Esophagus muscularis mucosa (tissue), 4 donors: Measurements from ENCODE around the gene KRT77. TPM values are rescaled to one million over a fixed set of nuclear protein-coding genes. Genes with fewer than 3 reads are reported as not detected.

Experiments
- DNase-seq: peaks from one replicate; pipeline ENCODE4 v3.0.0-alpha.2; 2017; ENCODE audit errors: extremely low spot score
- H3K27ac ChIP-seq, 4 donors: fragments of 200-600 bp; sonication (generic); replicated peaks in 1 of 4; 1 replicate in 3 of 4; 2 replicates in 1 of 4; pipeline ENCODE4 v1.5.1; 2016 to 2019; ENCODE audit warnings: mild to moderate bottlenecking in 1 of 4
- H3K27me3 ChIP-seq, 4 donors: fragments of 200-600 bp; sonication (generic); one replicate each; pipeline versions ENCODE4 v1.5.1 to v1.6.0; 2016 to 2019
- H3K36me3 ChIP-seq, 4 donors: fragments of 200-600 bp; sonication (generic); one replicate each; pipeline ENCODE4 v1.5.1; 2016 to 2019
- H3K4me1 ChIP-seq, 4 donors: fragments of 200-600 bp; sonication (generic); one replicate each; pipeline ENCODE4 v1.5.1; 2016 to 2019
- H3K4me3 ChIP-seq, 4 donors: fragments of 200-600 bp; sonication (generic); 1 replicate in 2 of 4; 2 replicates in 2 of 4; pipeline ENCODE4 v1.5.1; 2016 to 2019; ENCODE audit warnings: mild to moderate bottlenecking in 4 of 4, moderate library complexity in 1 of 4
- H3K9me3 ChIP-seq, 4 donors: fragments of 200-600 bp; sonication (generic); 1 replicate in 3 of 4; 2 replicates in 1 of 4; pipeline ENCODE4 v1.5.1; 2016 to 2019
- EP300 ChIP-seq: sonication (generic); formaldehyde crosslinking; IDR thresholded peaks from one replicate; pipeline ENCODE4 v1.6.1; 2017; ENCODE audit warnings: antibody characterized with exemption
- POLR2A ChIP-seq: fragments of 450-650 bp; IDR thresholded peaks from one replicate; pipeline ENCODE4 v1.6.1; 2017; ENCODE audit warnings: antibody characterized with exemption, moderate library complexity, mild to moderate bottlenecking, low read depth
- POLR2AphosphoS5 ChIP-seq, 2 donors: sonication (generic); formaldehyde crosslinking; IDR thresholded peaks; one replicate each; pipeline ENCODE4 v1.6.1; 2017; ENCODE audit warnings: antibody characterized with exemption in 2 of 2
- WGBS: methylation state at CpG from one replicate; pipeline ENCODE4 v1.1.5; 2018; 5-methylcytosine and 5-hydroxymethylcytosine counted together
- intact Hi-C: fragments of 100-400 bp; cut with DNase I; formaldehyde crosslinking; loops from one replicate; pipeline ENCODE4 v1.15.1; 2023
- total RNA-seq, 4 donors: library from RNA; depleted of rRNA; stranded (reverse); fragments of >200 nt; gene quantifications; one replicate each; pipeline versions ENCODE4 v1.1.0 to v1.2.1, GENCODE V29; 2016
- TF ChIP-seq, protein P1 (sequence below), 3 experiments: fragments of 200-600 bp in 2 of 3; fragments of 450-650 bp in 1 of 3; sonication (generic) in 2 of 3; IDR thresholded peaks; one replicate each; pipeline ENCODE4 v1.5.1; 2017 to 2019; ENCODE audit warnings: antibody characterized with exemption in 3 of 3, mild to moderate bottlenecking in 2 of 3, moderate library complexity in 1 of 3

Gene KRT77
- total RNA-seq, 4 donors from 2014 or later: not detected

DNA sequence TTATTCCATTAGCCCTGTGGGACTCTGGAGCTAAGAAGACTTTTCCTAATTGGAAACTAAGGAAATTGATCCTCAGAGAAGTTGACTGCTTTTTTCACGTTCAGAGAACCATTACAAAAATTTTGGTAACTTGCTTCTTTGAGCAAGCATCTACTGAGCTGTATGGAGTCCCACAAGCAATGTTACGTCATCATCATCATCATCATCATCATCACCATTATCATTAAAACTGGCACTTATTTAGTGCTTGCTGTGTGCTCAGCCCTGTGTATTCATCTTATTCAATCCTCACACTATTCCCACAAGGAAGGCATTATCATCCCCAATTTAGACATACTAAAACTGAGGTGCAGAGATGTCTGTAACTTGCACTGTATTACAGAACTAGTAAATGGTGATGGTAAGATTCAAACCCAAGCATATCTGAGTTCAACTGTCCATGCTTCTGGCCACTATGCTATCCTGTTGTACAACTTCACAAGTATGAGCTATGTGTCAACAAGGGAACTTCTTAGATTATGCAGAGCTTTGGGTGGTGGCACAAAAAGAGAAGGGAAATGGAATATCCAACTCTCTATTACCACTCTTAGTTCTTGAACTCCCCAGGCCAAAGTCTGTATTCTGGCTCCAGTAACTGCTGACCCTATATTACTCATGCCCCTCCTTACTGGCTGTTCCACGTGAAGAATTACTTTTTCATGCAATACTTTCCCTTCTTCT lies 29.5 kb downstream of the KRT77 start:
- Histone ChIP-seq H3K27me3 (no peaks in the 10 kb centered on the region), H3K36me3 (no peaks in the 10 kb centered on the region), H3K4me1 (peaks cover 0 to 34% (median 17%) of the 10 kb centered on the region in 4 donors), H3K27ac (no peak overlapping the region), H3K9me3 (no peaks in the 10 kb centered on the region), H3K4me3 (no peak overlapping the region)
- DNase-seq: no peak
- 65% methylated on average over 3 of the region's 3 CpGs for WGBS
- intact Hi-C loops: no loop called here
- no peak for TF ChIP-seq POLR2AphosphoS5 (IDR thresholded peaks at IDR 0.05)
- no peak for TF ChIP-seq POLR2A
- TF ChIP-seq EP300: no peak
- TF ChIP-seq, protein P1, sequence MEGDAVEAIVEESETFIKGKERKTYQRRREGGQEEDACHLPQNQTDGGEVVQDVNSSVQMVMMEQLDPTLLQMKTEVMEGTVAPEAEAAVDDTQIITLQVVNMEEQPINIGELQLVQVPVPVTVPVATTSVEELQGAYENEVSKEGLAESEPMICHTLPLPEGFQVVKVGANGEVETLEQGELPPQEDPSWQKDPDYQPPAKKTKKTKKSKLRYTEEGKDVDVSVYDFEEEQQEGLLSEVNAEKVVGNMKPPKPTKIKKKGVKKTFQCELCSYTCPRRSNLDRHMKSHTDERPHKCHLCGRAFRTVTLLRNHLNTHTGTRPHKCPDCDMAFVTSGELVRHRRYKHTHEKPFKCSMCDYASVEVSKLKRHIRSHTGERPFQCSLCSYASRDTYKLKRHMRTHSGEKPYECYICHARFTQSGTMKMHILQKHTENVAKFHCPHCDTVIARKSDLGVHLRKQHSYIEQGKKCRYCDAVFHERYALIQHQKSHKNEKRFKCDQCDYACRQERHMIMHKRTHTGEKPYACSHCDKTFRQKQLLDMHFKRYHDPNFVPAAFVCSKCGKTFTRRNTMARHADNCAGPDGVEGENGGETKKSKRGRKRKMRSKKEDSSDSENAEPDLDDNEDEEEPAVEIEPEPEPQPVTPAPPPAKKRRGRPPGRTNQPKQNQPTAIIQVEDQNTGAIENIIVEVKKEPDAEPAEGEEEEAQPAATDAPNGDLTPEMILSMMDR (IDR thresholded peaks at IDR 0.05): no peak

DNA sequence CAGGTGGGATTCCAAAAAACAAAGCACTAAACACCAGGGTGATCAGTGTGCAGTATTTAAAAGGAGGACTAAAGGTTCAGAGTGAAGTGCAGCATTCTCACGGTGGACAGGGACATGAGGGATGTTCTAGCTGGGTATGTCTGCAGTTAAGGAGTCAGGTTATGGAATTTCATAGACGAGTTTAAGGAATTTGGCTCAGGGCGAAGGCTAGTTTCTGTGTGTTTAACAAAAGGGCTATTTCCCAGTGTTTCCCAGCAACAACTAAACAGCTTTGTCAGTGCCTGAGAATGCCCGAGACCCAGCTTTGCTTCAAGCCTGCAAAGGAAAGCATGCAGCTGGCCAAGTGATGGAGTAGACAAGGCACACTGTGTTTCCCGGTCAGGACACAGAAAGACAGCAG lies 30.1 kb downstream of the KRT77 start:
- intact Hi-C loops: no loop called here
- TF ChIP-seq, protein P1 (IDR thresholded peaks at IDR 0.05): no peak
- TF ChIP-seq POLR2AphosphoS5 (IDR thresholded peaks at IDR 0.05): no peak
- TF ChIP-seq POLR2A: no peak
- TF ChIP-seq EP300: no peak
- Histone ChIP-seq H3K36me3 (no peaks in the 10 kb centered on the region), H3K4me3 (no peak overlapping the region), H3K9me3 (no peaks in the 10 kb centered on the region), H3K27me3 (no peaks in the 10 kb centered on the region), H3K4me1 (peaks cover 0 to 34% (median 17%) of the 10 kb centered on the region in 4 donors), H3K27ac (peak overlapping the region in 1 of 4 donors; percentile 20)
- DNase-seq: no peak
- WGBS: 32% methylated on average over 5 of the region's 5 CpGs

DNA sequence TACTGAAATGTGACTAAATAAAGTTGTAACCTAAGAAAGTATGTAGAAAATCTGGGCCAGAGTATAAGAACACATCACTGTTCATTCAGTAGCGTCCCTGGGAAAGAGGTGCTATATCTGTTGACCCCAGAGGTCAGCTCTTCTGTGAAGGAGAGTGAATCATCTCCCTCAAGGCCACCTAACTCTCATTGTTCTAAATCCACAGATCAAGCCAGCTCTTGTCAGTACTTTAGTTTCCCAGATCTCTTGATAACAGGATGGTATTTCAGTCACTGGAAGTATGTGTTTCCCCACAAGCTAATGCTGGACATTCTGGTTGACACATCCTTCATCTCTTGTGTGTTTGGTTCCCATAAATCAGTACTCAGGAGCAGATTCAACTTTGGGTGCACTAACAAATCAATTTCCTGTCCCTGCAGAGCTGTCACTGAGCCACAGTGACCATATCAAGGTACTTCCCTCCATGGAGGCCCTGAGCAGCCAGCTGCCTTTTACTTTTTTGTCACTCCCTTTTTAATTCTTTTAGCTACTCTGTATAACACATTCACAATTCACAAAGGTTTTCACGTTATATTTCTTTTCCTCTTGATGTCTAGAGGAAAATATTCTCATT lies 30.9 kb downstream of the KRT77 start:
- H3K27ac ChIP-seq: peak overlapping the region in 1 of 4 donors; percentile 20
- H3K4me3 ChIP-seq: no peak overlapping the region
- intact Hi-C loops: no loop called here
- no peak for DNase-seq
- 77% methylated on average over 2 of the region's 2 CpGs for WGBS
- H3K9me3 ChIP-seq: no peaks in the 10 kb centered on the region
- no peaks in the 10 kb centered on the region for H3K36me3 ChIP-seq
- peaks cover 0 to 34% (median 17%) of the 10 kb centered on the region in 4 donors for H3K4me1 ChIP-seq
- H3K27me3 ChIP-seq: peaks cover 0 to 4% (median 0%) of the 10 kb centered on the region in 4 donors
- TF ChIP-seq POLR2A (no peak), EP300 (no peak), POLR2AphosphoS5 (IDR thresholded peaks at IDR 0.05) (no peak)
- TF ChIP-seq, protein P1 (IDR thresholded peaks at IDR 0.05): no peak

DNA sequence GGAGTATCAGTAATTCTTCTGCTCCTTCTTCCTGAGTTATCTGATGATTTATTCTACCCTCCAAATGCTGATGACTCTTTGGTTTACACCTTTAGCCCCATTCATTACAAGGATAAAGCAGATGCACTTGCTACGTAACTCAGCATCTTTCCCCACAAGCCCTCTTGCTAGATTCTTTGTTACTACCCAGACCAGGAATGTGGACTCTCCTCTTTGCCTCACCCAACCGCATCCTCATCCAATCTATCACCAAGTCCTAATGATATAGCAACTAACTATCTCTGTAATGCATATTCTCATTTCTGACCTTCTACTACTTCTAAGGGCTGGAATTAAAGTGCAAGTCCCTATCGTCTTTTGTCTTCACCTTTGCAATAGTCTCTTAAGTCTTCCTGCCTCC lies 32.4 kb downstream of the KRT77 start:
- no peak for DNase-seq
- Histone ChIP-seq H3K27me3 (peaks cover 0 to 16% (median 0%) of the 10 kb centered on the region in 4 donors), H3K4me1 (peaks cover 0 to 27% (median 17%) of the 10 kb centered on the region in 4 donors), H3K27ac (no peak overlapping the region), H3K36me3 (no peaks in the 10 kb centered on the region), H3K9me3 (no peaks in the 10 kb centered on the region), H3K4me3 (no peak overlapping the region)
- TF ChIP-seq EP300 (no peak), POLR2A (no peak), POLR2AphosphoS5 (IDR thresholded peaks at IDR 0.05) (no peak)
- TF ChIP-seq, protein P1 (IDR thresholded peaks at IDR 0.05): no peak
- intact Hi-C loops: no loop called here
- WGBS: 92% methylated on average over 3 of the region's 3 CpGs
